Upper lobe of left lung (tissue), 6 donors: ENCODE measurements around the gene PREP. TPM values are rescaled to one million over a fixed set of nuclear protein-coding genes. Genes with fewer than 3 reads are reported as not detected.
"Not testable (repeated sequence)": the region's sequence is repeated elsewhere in the genome, so short reads cannot be mapped to it uniquely, and the experiment has no call there.

Experiments
- ATAC-seq, 2 donors: fragments of 200-7000 bp; cut with Tn5 transposase; one replicate each; pipeline ENCODE4 v1.9.1; 2022; ENCODE audit warnings: mild to moderate bottlenecking in 2 of 2, moderate library complexity in 2 of 2; ENCODE audit not compliant: low FRiP score in 2 of 2
- DNase-seq, 2 donors: peaks; one replicate each; pipeline ENCODE4 v3.0.0-alpha.2; 2019 to 2020
- H3K27ac ChIP-seq, 4 donors: fragments of 200-600 bp; sonication (generic); one replicate each; pipeline ENCODE4 v1.5.1; 2016 to 2019
- H3K27me3 ChIP-seq, 4 donors: fragments of 200-600 bp; sonication (generic); one replicate each; pipeline ENCODE4 v1.5.1; 2017 to 2019
- H3K36me3 ChIP-seq, 4 donors: fragments of 200-600 bp; sonication (generic); one replicate each; pipeline ENCODE4 v1.5.1; 2016 to 2019
- H3K4me1 ChIP-seq, 4 donors: fragments of 200-600 bp; sonication (generic); one replicate each; pipeline ENCODE4 v1.5.1; 2018 to 2019
- H3K4me3 ChIP-seq, 4 donors: fragments of 200-600 bp; sonication (generic); one replicate each; pipeline ENCODE4 v1.5.1; 2017 to 2019; ENCODE audit warnings: mild to moderate bottlenecking in 2 of 4, moderate library complexity in 1 of 4
- H3K9me3 ChIP-seq, 4 donors: fragments of 200-600 bp; sonication (generic); one replicate each; pipeline ENCODE4 v1.5.1; 2018 to 2019
- CTCF ChIP-seq, 6 experiments: fragments of 450-650 bp in 4 of 6; fragments of 200-600 bp in 2 of 6; sonication (generic) in 2 of 6; IDR thresholded peaks; one replicate each; pipeline ENCODE4 v1.5.1; 2016 to 2019; ENCODE audit warnings: antibody characterized with exemption in 6 of 6
- EP300 ChIP-seq, 4 donors: sonication (generic); formaldehyde crosslinking; IDR thresholded peaks; one replicate each; pipeline ENCODE4 v1.5.1; 2017; ENCODE audit warnings: antibody characterized with exemption in 4 of 4, control low read depth in 2 of 4
- POLR2A ChIP-seq, 4 donors: fragments of 450-650 bp; IDR thresholded peaks; one replicate each; pipeline ENCODE4 v1.5.1; 2016 to 2017; ENCODE audit warnings: antibody characterized with exemption in 4 of 4, mild to moderate bottlenecking in 2 of 4
- POLR2AphosphoS5 ChIP-seq, 2 donors: sonication (generic); formaldehyde crosslinking; IDR thresholded peaks; one replicate each; pipeline ENCODE4 v1.5.1; 2017; ENCODE audit warnings: antibody characterized with exemption in 2 of 2
- WGBS, 2 donors: methylation state at CpG; one replicate each; pipeline ENCODE4 v1.1.5; 2017 to 2018; 5-methylcytosine and 5-hydroxymethylcytosine counted together
- total RNA-seq, 6 donors: library from RNA; depleted of rRNA in 4 of 6; stranded (reverse); fragments of >200 nt in 4 of 6; gene quantifications; one replicate each; pipeline versions ENCODE4 v1.1.0 to v1.2.1, GENCODE V29; 2016 to 2021
- donor health status: DM: no; HTN: no; CAD: no; lungs with moderate emphysema.
- donor health status: DM: no; HTN: yes; CAD: no; lungs with severe emphysema.

Gene PREP
- total RNA-seq, 6 donors from 2014 or later: 12.1 to 31.0 (median 28.9) TPM

- 82 to 85% methylated on average over 2 of the region's 2 CpGs for WGBS, 2 donors
- Histone ChIP-seq H3K36me3 (peaks cover 0 to 18% (median 0%) of the 10 kb centered on the region in 4 donors), H3K9me3 (no peaks in the 10 kb centered on the region), H3K27ac (no peak overlapping the region), H3K27me3 (no peaks in the 10 kb centered on the region), H3K4me1 (peaks cover 0 to 13% (median 9%) of the 10 kb centered on the region in 4 donors), H3K4me3 (no peak overlapping the region)
- ATAC-seq: no peak
- DNase-seq: no peak
- TF ChIP-seq POLR2AphosphoS5 (IDR thresholded peaks at IDR 0.05): no peak
- no peak for TF ChIP-seq POLR2A (IDR thresholded peaks at IDR 0.05)
- TF ChIP-seq CTCF (IDR thresholded peaks at IDR 0.05): no peak
- no peak for TF ChIP-seq EP300 (IDR thresholded peaks at IDR 0.05)
Observed at GRCh38 chr6:105344881-105345370, 58.0 kb downstream of the PREP start.

GRCh38 chr6:105338350-105338983 lies 64.4 kb downstream of the PREP start:
- H3K4me1 ChIP-seq, H3K36me3 ChIP-seq, ATAC-seq, H3K27ac ChIP-seq, H3K4me3 ChIP-seq, H3K27me3 ChIP-seq, H3K9me3 ChIP-seq: not testable (repeated sequence)
- DNase-seq: peak in 1 of 2 donors; percentile 42
- 91 to 96% methylated on average over 21 of the region's 21 CpGs for WGBS, 2 donors

- Histone ChIP-seq H3K4me3 (no peak overlapping the region), H3K27ac (no peak overlapping the region), H3K36me3 (peaks cover 0 to 20% (median 2%) of the 10 kb centered on the region in 4 donors), H3K27me3 (no peaks in the 10 kb centered on the region), H3K4me1 (peaks cover 0 to 6% (median 4%) of the 10 kb centered on the region in 4 donors), H3K9me3 (no peaks in the 10 kb centered on the region)
- DNase-seq (no peak), ATAC-seq (no peak)
- 76 to 77% methylated on average over 2 of the region's 2 CpGs for WGBS, 2 donors
- TF ChIP-seq EP300 (IDR thresholded peaks at IDR 0.05) (no peak), POLR2AphosphoS5 (IDR thresholded peaks at IDR 0.05) (no peak), POLR2A (IDR thresholded peaks at IDR 0.05) (no peak), CTCF (IDR thresholded peaks at IDR 0.05) (no peak)
Observed at GRCh38 chr6:105336986-105337385, 65.9 kb downstream of the PREP start.

- Histone ChIP-seq H3K4me3 (no peak overlapping the region), H3K36me3 (peaks cover 0 to 50% (median 26%) of the 10 kb centered on the region in 4 donors), H3K27ac (no peak overlapping the region), H3K9me3 (no peaks in the 10 kb centered on the region), H3K27me3 (no peaks in the 10 kb centered on the region), H3K4me1 (peaks cover 0 to 10% (median 7%) of the 10 kb centered on the region in 4 donors)
- 97% methylated on average over 4 of the region's 4 CpGs for WGBS, 2 donors
- no peak for DNase-seq
- no peak for TF ChIP-seq EP300 (IDR thresholded peaks at IDR 0.05)
- TF ChIP-seq POLR2A (IDR thresholded peaks at IDR 0.05): no peak
- TF ChIP-seq CTCF (IDR thresholded peaks at IDR 0.05): no peak
- TF ChIP-seq POLR2AphosphoS5 (IDR thresholded peaks at IDR 0.05): no peak
- no peak for ATAC-seq
Observed at GRCh38 chr6:105332576-105332975, 70.3 kb downstream of the PREP start.

GRCh38 chr6:105331927-105332326 lies 71.0 kb downstream of the PREP start:
- H3K27me3 ChIP-seq: no peaks in the 10 kb centered on the region
- peak in 1 of 2 donors; percentile 63 for DNase-seq
- 71 to 85% methylated on average over 4 of the region's 4 CpGs for WGBS, 2 donors
- no peak overlapping the region for H3K4me3 ChIP-seq
- H3K36me3 ChIP-seq: peaks cover 0 to 57% (median 27%) of the 10 kb centered on the region in 4 donors
- H3K9me3 ChIP-seq: no peaks in the 10 kb centered on the region
- no peak for TF ChIP-seq CTCF (IDR thresholded peaks at IDR 0.05)
- no peak for TF ChIP-seq POLR2AphosphoS5 (IDR thresholded peaks at IDR 0.05)
- no peak for TF ChIP-seq POLR2A (IDR thresholded peaks at IDR 0.05)
- TF ChIP-seq EP300 (IDR thresholded peaks at IDR 0.05): no peak
- ATAC-seq: no peak
- no peak overlapping the region for H3K27ac ChIP-seq
- H3K4me1 ChIP-seq: peaks cover 0 to 17% (median 8%) of the 10 kb centered on the region in 4 donors
